Body of pancreas (tissue), 4 donors: ENCODE measurements around the gene DLG2. TPM values are rescaled to one million over a fixed set of nuclear protein-coding genes. Genes with fewer than 3 reads are reported as not detected.

Source experiments
- ATAC-seq: fragments of 150-250 bp; one replicate; pipeline ENCODE4 v1.9.1; 2016
- DNase-seq, 4 donors: peaks; one replicate each; pipeline ENCODE4 v3.0.0-alpha.2; 2019
- H3K27ac ChIP-seq, 4 donors: fragments of 200-600 bp; sonication (generic); 1 replicate in 3 of 4; 2 replicates in 1 of 4; pipeline versions ENCODE4 v1.5.1 to v1.6.1; 2016 to 2019; ENCODE audit warnings: mild to moderate bottlenecking in 1 of 4, mixed read lengths in 1 of 4, moderate library complexity in 1 of 4
- H3K27me3 ChIP-seq, 2 donors: fragments of 200-600 bp; sonication (generic); one replicate each; pipeline ENCODE4 v1.6.0; 2016; ENCODE audit warnings: mild to moderate bottlenecking in 1 of 2
- H3K36me3 ChIP-seq, 2 donors: fragments of 200-600 bp; sonication (generic); replicated peaks in 1 of 2; 2 replicates each; pipeline ENCODE4 v1.5.1; 2016; ENCODE audit warnings: low read depth in 2 of 2; ENCODE audit not compliant: insufficient read depth in 1 of 2
- H3K4me1 ChIP-seq: fragments of 200-600 bp; sonication (generic); one replicate; pipeline ENCODE4 v1.6.0; 2016
- H3K4me3 ChIP-seq, 2 donors: fragments of 200-600 bp; sonication (generic); 1 replicate in 1 of 2; 2 replicates in 1 of 2; pipeline ENCODE4 v1.5.1; 2016 to 2019
- H3K9me3 ChIP-seq, 3 donors: fragments of 200-600 bp; sonication (generic); 1 replicate in 2 of 3; 2 replicates in 1 of 3; pipeline ENCODE4 v1.5.1; 2016
- POLR2A ChIP-seq, 3 donors: fragments of 450-650 bp; IDR thresholded peaks; one replicate each; pipeline ENCODE4 v1.6.1; 2016; ENCODE audit warnings: antibody characterized with exemption in 3 of 3, mild to moderate bottlenecking in 2 of 3
- WGBS, 2 donors: methylation state at CpG; one replicate each; pipeline ENCODE4 v1.1.5; 2017; 5-methylcytosine and 5-hydroxymethylcytosine counted together
- intact Hi-C: fragments of 100-400 bp; cut with DNase I; formaldehyde crosslinking; loops from one replicate; pipeline ENCODE4 v1.15.1; 2023
- total RNA-seq, 2 donors: library from RNA; depleted of rRNA; stranded (reverse); fragments of >200 nt; gene quantifications; one replicate each; pipeline ENCODE4 v1.1.0, GENCODE V29; 2016
- TF ChIP-seq, protein P1 (sequence below), 7 experiments: fragments of 450-650 bp in 4 of 7; fragments of 200-600 bp in 3 of 7; sonication (generic) in 3 of 7; IDR thresholded peaks; one replicate each; pipeline ENCODE4 v1.5.1; 2016 to 2019; ENCODE audit warnings: antibody characterized with exemption in 7 of 7

Gene DLG2
- total RNA-seq, 2 donors from 2014 or later = 6.0 to 13.2 TPM

DNA sequence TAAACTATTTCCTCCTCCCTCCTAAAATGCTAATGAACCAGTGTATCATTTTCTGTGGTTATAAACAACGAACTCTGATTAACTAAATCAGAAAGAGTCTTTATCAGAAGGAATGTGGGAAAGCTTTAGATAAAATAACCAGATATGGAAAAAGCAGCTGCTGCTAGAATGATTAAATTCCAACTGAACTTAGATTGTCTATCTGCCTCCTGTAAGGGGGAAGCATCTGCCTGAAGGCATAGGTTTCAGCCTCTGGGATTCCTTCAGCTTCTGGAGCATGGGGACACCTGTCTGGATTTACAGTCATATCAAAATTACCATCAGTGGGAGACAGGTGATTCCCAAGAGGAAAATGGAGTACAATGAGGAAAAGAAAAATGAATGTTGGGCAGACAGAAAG lies 1245.5 kb downstream of the DLG2 start:
- Histone ChIP-seq H3K9me3 (no peaks in the 10 kb centered on the region), H3K4me1 (no peaks in the 10 kb centered on the region), H3K27me3 (no peaks in the 10 kb centered on the region), H3K36me3 (no peaks in the 10 kb centered on the region), H3K27ac (no peak overlapping the region), H3K4me3 (no peak overlapping the region)
- intact Hi-C loops = no loop called here
- WGBS, 2 donors = 19 to 28% methylated on average over 1 of the region's 1 CpG
- ATAC-seq (no peak), DNase-seq (no peak)
- no peak for TF ChIP-seq POLR2A (IDR thresholded peaks at IDR 0.05)
- TF ChIP-seq, protein P1, sequence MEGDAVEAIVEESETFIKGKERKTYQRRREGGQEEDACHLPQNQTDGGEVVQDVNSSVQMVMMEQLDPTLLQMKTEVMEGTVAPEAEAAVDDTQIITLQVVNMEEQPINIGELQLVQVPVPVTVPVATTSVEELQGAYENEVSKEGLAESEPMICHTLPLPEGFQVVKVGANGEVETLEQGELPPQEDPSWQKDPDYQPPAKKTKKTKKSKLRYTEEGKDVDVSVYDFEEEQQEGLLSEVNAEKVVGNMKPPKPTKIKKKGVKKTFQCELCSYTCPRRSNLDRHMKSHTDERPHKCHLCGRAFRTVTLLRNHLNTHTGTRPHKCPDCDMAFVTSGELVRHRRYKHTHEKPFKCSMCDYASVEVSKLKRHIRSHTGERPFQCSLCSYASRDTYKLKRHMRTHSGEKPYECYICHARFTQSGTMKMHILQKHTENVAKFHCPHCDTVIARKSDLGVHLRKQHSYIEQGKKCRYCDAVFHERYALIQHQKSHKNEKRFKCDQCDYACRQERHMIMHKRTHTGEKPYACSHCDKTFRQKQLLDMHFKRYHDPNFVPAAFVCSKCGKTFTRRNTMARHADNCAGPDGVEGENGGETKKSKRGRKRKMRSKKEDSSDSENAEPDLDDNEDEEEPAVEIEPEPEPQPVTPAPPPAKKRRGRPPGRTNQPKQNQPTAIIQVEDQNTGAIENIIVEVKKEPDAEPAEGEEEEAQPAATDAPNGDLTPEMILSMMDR (IDR thresholded peaks at IDR 0.05) = no peak

DNA sequence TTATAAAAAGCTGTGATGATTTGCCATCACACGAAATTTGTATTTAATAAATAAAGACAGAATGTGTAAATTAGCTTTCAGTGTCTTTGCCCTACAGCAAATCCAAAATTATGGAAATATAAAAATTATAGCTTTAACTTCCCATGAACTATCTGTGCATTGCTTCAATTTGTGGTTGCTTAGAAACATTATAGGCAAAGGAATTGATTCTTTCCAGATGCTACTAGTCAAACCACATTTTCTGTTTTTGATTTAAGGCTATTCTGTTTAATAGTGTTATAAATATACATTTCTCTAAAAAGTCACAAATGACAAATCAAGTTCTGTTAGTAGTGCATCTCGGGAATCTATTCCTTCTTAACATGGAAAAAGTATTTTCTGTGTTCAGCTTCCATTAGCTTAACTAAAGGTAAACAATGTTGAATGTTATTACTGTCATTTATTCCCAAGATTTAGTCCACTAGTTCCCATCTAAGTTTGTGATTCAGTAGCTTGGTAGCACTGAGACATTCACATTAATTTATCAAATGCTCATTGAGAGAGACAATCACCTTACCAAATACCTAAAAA lies 1254.7 kb downstream of the DLG2 start:
- no peak for DNase-seq
- Histone ChIP-seq H3K4me1 (no peaks in the 10 kb centered on the region), H3K27ac (no peak overlapping the region), H3K9me3 (no peaks in the 10 kb centered on the region), H3K27me3 (no peaks in the 10 kb centered on the region), H3K4me3 (no peak overlapping the region), H3K36me3 (no peaks in the 10 kb centered on the region)
- no peak for ATAC-seq
- TF ChIP-seq POLR2A (IDR thresholded peaks at IDR 0.05) = no peak
- TF ChIP-seq, protein P1 (IDR thresholded peaks at IDR 0.05) = no peak
- WGBS, 2 donors = 63 to 64% methylated on average over 2 of the region's 2 CpGs
- intact Hi-C loops = no loop called here

DNA sequence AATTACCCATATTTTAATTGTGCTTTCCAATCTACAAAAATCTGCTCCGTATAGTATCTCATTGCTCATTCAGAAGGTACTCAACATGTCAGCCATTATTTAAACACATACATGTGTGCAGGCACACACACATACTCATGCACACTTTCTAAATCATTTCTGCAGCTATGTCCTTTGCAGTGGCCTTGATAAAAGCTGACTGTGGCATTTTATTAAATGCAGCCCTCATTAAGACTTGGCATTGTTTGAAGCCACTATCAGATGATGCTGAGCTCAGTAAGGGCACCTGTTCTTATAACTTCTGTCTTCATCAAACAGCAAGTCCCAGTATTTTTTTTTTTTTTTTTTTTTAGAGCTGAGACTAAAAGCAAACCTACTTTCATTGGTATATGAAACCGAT lies 1269.1 kb downstream of the DLG2 start:
- no peaks in the 10 kb centered on the region for H3K36me3 ChIP-seq
- no peak for ATAC-seq
- no peaks in the 10 kb centered on the region for H3K4me1 ChIP-seq
- H3K4me3 ChIP-seq = no peak overlapping the region
- intact Hi-C loops = no loop called here
- TF ChIP-seq, protein P1 (IDR thresholded peaks at IDR 0.05) = no peak
- TF ChIP-seq POLR2A (IDR thresholded peaks at IDR 0.05) = no peak
- no peak overlapping the region for H3K27ac ChIP-seq
- no peaks in the 10 kb centered on the region for H3K9me3 ChIP-seq
- DNase-seq = no peak
- H3K27me3 ChIP-seq = no peaks in the 10 kb centered on the region
- WGBS, 2 donors = 48 to 57% methylated on average over 2 of the region's 2 CpGs

DNA sequence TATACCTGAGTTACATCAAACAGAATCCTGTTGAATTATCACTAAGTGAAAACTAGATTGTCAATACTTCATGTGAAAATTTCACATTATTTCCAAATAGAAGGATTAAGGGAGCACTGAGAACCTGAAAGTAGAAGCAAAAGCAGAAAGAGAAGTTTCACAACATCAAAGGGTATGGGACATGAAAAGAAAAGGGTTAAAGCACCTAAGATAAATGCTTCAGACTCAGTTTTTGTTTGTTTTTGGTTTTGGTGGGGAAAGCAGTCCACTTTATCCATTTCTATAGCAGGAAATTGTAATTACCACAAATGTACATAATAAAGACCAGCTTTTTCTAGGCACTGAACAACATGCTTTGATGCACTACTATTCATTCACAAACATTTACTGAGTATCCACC lies 1271.2 kb downstream of the DLG2 start:
- no peaks in the 10 kb centered on the region for H3K9me3 ChIP-seq
- H3K36me3 ChIP-seq = no peaks in the 10 kb centered on the region
- no peak overlapping the region for H3K4me3 ChIP-seq
- DNase-seq = no peak
- intact Hi-C loops = no loop called here
- TF ChIP-seq, protein P1 (IDR thresholded peaks at IDR 0.05) = no peak
- no peak for TF ChIP-seq POLR2A (IDR thresholded peaks at IDR 0.05)
- no peaks in the 10 kb centered on the region for H3K27me3 ChIP-seq
- ATAC-seq = no peak
- H3K4me1 ChIP-seq = no peaks in the 10 kb centered on the region
- H3K27ac ChIP-seq = no peak overlapping the region

DNA sequence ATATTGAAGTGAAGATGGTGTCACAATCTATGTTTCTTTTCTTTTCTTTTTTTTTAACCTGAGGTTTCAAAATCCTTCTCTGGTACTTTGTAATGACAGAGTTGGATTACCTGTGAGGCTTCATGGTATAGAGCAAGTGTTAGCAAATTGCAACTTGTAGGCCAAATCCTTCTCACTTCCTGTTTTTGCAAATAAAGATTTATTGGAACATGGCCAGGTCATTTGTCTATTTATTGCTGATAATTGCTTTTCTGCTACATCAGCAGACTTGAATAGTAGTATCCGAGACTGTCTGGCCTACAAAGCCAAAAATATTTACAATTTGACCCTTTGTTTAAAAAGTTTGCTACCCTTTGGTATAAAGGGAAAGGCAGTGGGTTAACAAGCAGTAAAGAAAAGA lies 1281.5 kb downstream of the DLG2 start:
- no peaks in the 10 kb centered on the region for H3K4me1 ChIP-seq
- no peaks in the 10 kb centered on the region for H3K36me3 ChIP-seq
- intact Hi-C loops = no loop called here
- no peaks in the 10 kb centered on the region for H3K9me3 ChIP-seq
- 23 to 32% methylated on average over 1 of the region's 1 CpG for WGBS, 2 donors
- ATAC-seq (no peak), DNase-seq (no peak)
- no peaks in the 10 kb centered on the region for H3K27me3 ChIP-seq
- no peak for TF ChIP-seq POLR2A (IDR thresholded peaks at IDR 0.05)
- TF ChIP-seq, protein P1 (IDR thresholded peaks at IDR 0.05) = no peak
- no peak overlapping the region for H3K27ac ChIP-seq
- H3K4me3 ChIP-seq = no peak overlapping the region
